Spleen (tissue), 11 donors: ENCODE results near the gene UQCR11. TPM values are rescaled to one million over a fixed set of nuclear protein-coding genes. Genes with fewer than 3 reads are reported as not detected.

Source experiments
- DNase-seq: peaks from one replicate; pipeline ENCODE4 v3.0.0-alpha.2; 2020
- H3K27ac ChIP-seq, 8 donors: fragments of 200-600 bp; sonication (generic) in 7 of 8; 1 replicate in 4 of 8; 2 replicates in 4 of 8; pipeline versions ENCODE4 v1.5.0 to v1.8.0; 2016 to 2021; ENCODE audit warnings: inconsistent platforms in 4 of 8, mild to moderate bottlenecking in 4 of 8, moderate library complexity in 1 of 8
- H3K27me3 ChIP-seq, 7 donors: fragments of 200-600 bp; sonication (generic) in 6 of 7; replicated peaks in 1 of 7; 1 replicate in 4 of 7; 2 replicates in 3 of 7; pipeline versions ENCODE4 v1.5.0 to v1.8.0; 2016 to 2021; ENCODE audit warnings: inconsistent platforms in 3 of 7, mild to moderate bottlenecking in 1 of 7
- H3K36me3 ChIP-seq, 6 donors: fragments of 200-600 bp; sonication (generic) in 5 of 6; 1 replicate in 4 of 6; 2 replicates in 2 of 6; pipeline versions ENCODE4 v1.5.0 to v1.8.0; 2016 to 2021; ENCODE audit warnings: inconsistent platforms in 2 of 6
- H3K4me1 ChIP-seq, 6 donors: fragments of 200-600 bp; sonication (generic) in 5 of 6; 1 replicate in 3 of 6; 2 replicates in 3 of 6; pipeline versions ENCODE4 v1.5.0 to v1.8.0; 2016 to 2021; ENCODE audit warnings: inconsistent platforms in 3 of 6
- H3K4me3 ChIP-seq, 8 donors: fragments of 200-600 bp; sonication (generic) in 7 of 8; 1 replicate in 4 of 8; 2 replicates in 4 of 8; pipeline versions ENCODE4 v1.5.0 to v1.8.0; 2016 to 2021; ENCODE audit warnings: inconsistent platforms in 4 of 8, mild to moderate bottlenecking in 4 of 8, moderate library complexity in 2 of 8
- H3K9me3 ChIP-seq, 8 donors: fragments of 200-600 bp; sonication (generic) in 7 of 8; 1 replicate in 4 of 8; 2 replicates in 4 of 8; pipeline versions ENCODE4 v1.5.0 to v1.8.0; 2016 to 2021; ENCODE audit warnings: inconsistent platforms in 4 of 8
- CTCF ChIP-seq, 11 experiments: fragments of 200-600 bp in 7 of 11; fragments of 450-650 bp in 4 of 11; sonication (generic) in 4 of 11; IDR thresholded peaks in 8 of 11; conservative IDR thresholded peaks in 3 of 11; 1 replicate in 7 of 11; 2 replicates in 4 of 11; pipeline versions ENCODE4 v1.4.0 to v1.8.0; 2016 to 2021; ENCODE audit warnings: antibody characterized with exemption in 11 of 11, inconsistent platforms in 4 of 11, mild to moderate bottlenecking in 1 of 11
- POLR2A ChIP-seq, 3 donors: fragments of 450-650 bp; IDR thresholded peaks; one replicate each; pipeline ENCODE4 v1.5.1; 2017; ENCODE audit warnings: antibody characterized with exemption in 3 of 3, mild to moderate bottlenecking in 1 of 3
- POLR2AphosphoS5 ChIP-seq, 3 donors: sonication (generic); formaldehyde crosslinking; IDR thresholded peaks; one replicate each; pipeline ENCODE4 v1.5.1; 2017; ENCODE audit warnings: antibody characterized with exemption in 3 of 3
- WGBS, 5 donors: extraction: QIAGEN DNeasy Blood & Tissue Kit in 3 of 5; methylation state at CpG; one replicate each; pipeline versions ENCODE4 v1.1.5 to v1.1.7; 2013 to 2018; 5-methylcytosine and 5-hydroxymethylcytosine counted together
- intact Hi-C: fragments of 100-400 bp; cut with DNase I; formaldehyde crosslinking; loops from one replicate; pipeline ENCODE4 v1.15.0; 2023; ENCODE audit warnings: low total_unique reads
- polyA plus RNA-seq, 3 donors: library from polyadenylated mRNA; stranded (reverse); fragments of 200-250 nt; gene quantifications; one replicate each; pipeline ENCODE4 v1.2.1, GENCODE V29; 2013
- total RNA-seq, 7 donors: library from RNA; depleted of rRNA in 3 of 7; stranded (reverse); fragments of >200 nt in 3 of 7; fragmentation: NEBNext Ultra II Directional in 4 of 7; extraction: Animal tissue kit (Norgen Biotek cat#: 25700) in 4 of 7; gene quantifications; one replicate each; pipeline versions ENCODE4 v1.1.0 to v1.2.1, GENCODE V29; 2016 to 2021
- donor health status: healthy with polysubstance abuse.
- donor health status: DM: no; HTN: no; CAD: no; lungs with moderate emphysema.
- donor health status: DM: no; HTN: no; CAD: no.
- donor health status: Bipolar disorder and iron deficiency.
- donor health status: healthy.
- donor health status: DM: no; HTN: no; CAD: no.
- donor health status: DM: yes; HTN: yes; CAD: no.

UQCR11 gene
- total and polyA plus RNA-seq, 10 donors: 40.9 to 165 (median 137) TPM

- TF ChIP-seq POLR2A (IDR thresholded peaks at IDR 0.05): no peak
- TF ChIP-seq POLR2AphosphoS5 (IDR thresholded peaks at IDR 0.05): no peak
- no peak for TF ChIP-seq CTCF (IDR thresholded peaks at IDR 0.05 in 8 of 11, conservative IDR thresholded peaks at IDR 0.05 in 3 of 11)
- H3K36me3 ChIP-seq: peaks cover 0 to 100% (median 73%) of the 10 kb centered on the region in 6 donors
- no peaks in the 10 kb centered on the region for H3K27me3 ChIP-seq
- 89 to 98% (median 95%) methylated on average over 5 to 26 of the region's 26 CpGs for WGBS, 5 donors
- H3K4me3 ChIP-seq: no peak overlapping the region
- peaks cover 0 to 33% (median 13%) of the 10 kb centered on the region in 6 donors for H3K4me1 ChIP-seq
- no peak for DNase-seq
- no peak overlapping the region for H3K27ac ChIP-seq
- H3K9me3 ChIP-seq: no peaks in the 10 kb centered on the region
- intact Hi-C loops: no loop called here
These were observed 13.8 kb upstream of the UQCR11 start for GRCh38 chr19:1619094-1619439.

GRCh38 chr19:1618157-1619093 is 13.2 kb upstream of the UQCR11 start:
- TF ChIP-seq CTCF (IDR thresholded peaks at IDR 0.05 in 8 of 11, conservative IDR thresholded peaks at IDR 0.05 in 3 of 11) (peak in 7 of 11 experiments; percentile 14 to 56 (median 25)), POLR2AphosphoS5 (IDR thresholded peaks at IDR 0.05) (no peak)
- intact Hi-C loops: no loop called here
- no peak for DNase-seq
- H3K4me3 ChIP-seq: no peak overlapping the region
- peaks cover 0 to 31% (median 13%) of the 10 kb centered on the region in 6 donors for H3K4me1 ChIP-seq
- peaks cover 0 to 100% (median 74%) of the 10 kb centered on the region in 6 donors for H3K36me3 ChIP-seq
- peak overlapping the region in 1 of 8 donors; percentile 5 for H3K27ac ChIP-seq
- no peaks in the 10 kb centered on the region for H3K9me3 ChIP-seq
- 77 to 93% (median 88%) methylated on average over 14 to 24 of the region's 24 CpGs for WGBS, 5 donors
- H3K27me3 ChIP-seq: no peaks in the 10 kb centered on the region

- peak overlapping the region in 1 of 8 donors; percentile 5 for H3K27ac ChIP-seq
These were observed 11.6 kb upstream of the UQCR11 start for GRCh38 chr19:1616875-1617274.

More at GRCh38 chr19:1616875-1617274, 11.6 kb upstream of the UQCR11 start:
- Histone ChIP-seq H3K4me1 (peaks cover 0 to 31% (median 13%) of the 10 kb centered on the region in 6 donors), H3K27me3 (no peaks in the 10 kb centered on the region), H3K36me3 (peaks cover 0 to 100% (median 79%) of the 10 kb centered on the region in 6 donors), H3K4me3 (no peak overlapping the region), H3K9me3 (no peaks in the 10 kb centered on the region)
- intact Hi-C loops: no loop called here
- 48 to 60% (median 55%) methylated on average over 4 of the region's 4 CpGs for WGBS, 5 donors
- no peak for TF ChIP-seq POLR2AphosphoS5 (IDR thresholded peaks at IDR 0.05)
- TF ChIP-seq CTCF (IDR thresholded peaks at IDR 0.05 in 8 of 11, conservative IDR thresholded peaks at IDR 0.05 in 3 of 11): no peak
- TF ChIP-seq POLR2A (IDR thresholded peaks at IDR 0.05): no peak
- no peak for DNase-seq
